RKO (cell line): ENCODE results near the gene P4HA2.
A peak's percentile ranks its signal among the peaks of the same experiment; 100 is the strongest.
"Not testable (repeated sequence)": the region's sequence is repeated elsewhere in the genome, so short reads cannot be mapped to it uniquely, and the experiment has no call there.

Experiments used
- DNase-seq: peaks from one replicate; pipeline ENCODE4 v3.0.0-alpha.2; 2016; ENCODE audit warnings: low spot score

The P4HA2 gene

DNA sequence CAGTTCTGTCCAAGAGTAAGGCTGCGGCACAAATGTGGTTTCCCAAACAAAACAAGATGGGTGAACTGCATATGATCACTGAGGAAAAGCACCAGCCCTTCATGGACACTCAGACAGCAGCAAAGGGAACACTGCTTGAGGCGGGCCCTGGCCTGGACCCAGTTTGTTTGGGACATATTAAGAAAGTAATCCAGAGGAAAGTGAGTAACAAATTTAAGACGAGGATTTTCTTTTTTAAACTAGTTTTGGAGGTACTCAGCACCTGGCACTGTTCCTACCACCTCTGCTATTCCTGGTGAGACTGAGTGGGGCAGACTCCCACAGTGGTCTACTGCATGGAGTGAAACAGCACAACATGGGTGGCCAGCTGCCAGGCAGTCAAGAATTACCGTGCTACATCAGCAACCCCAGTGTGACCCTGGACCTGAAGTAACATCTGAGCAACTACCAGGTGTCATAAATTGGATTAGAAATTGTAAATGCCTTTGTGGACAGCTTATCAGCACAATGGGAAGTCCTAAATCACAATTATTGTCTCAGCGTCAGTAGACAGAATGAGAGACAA is 28.5 kb downstream of the P4HA2 start:
- no peak for DNase-seq

DNA sequence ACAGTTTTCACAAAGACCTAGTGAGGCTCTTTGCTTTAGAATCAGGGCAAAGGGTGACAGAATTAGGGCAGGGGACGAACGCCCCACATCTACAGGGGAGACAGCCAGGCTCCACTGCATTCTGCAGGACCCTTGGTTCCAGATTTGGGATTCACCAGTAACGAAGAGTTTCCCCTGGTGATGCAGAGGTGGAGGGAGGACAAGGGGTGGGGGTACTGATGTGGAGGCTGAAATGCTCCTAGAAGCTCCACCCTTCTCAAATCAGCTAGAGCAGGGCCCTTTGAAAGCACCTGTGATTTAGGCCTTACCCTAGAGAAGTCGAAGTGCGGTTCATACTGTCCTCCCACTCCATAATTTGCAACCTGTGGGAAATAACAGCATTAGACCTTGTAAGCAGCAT is 29.1 kb downstream of the P4HA2 start:
- no peak for DNase-seq

DNA sequence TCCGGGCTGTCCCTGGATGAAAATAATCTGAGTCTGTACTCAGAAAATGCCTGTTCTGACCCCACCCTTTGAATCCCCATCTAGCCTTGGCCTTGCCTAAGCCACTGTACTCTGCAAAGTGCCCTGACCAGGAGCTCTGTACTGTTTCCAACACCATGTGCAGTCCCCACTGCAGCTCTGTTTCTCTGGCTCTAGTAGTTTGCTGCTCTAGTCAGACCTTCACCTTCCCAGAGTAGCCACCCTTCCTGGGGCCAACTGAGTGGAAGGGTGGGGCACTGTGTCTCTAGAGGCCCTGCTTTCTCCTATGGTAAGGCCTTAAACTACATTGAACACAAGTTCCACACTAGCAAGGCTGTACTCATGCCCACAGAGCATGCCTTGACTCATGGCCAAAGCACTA is 31.9 kb downstream of the P4HA2 start:
- no peak for DNase-seq

DNA sequence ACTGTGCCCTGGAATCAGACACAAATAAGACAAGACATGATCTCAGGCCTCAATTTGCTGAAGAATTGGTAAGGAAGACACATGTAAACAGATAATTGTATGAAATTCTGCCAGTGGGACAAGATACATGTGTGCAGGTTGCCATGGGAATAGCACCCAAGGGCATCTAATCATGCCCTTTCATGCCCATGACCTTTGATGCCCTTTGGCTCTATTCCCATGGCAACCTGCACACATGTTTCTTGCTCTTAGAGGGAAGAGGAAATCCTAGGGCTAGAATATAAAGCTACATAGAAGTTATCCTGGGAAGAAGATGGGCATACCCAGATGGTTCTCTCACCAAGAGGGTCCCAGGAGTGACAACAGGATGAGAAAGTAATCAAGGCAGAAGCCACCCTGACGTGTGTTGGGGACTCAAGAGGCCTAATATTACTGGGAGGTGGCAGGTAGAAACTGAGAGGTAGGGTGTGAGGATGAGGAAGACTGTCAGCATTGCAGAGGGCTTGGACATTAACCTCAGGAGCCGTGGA is 34.4 kb downstream of the P4HA2 start:
- DNase-seq, result no peak

DNA sequence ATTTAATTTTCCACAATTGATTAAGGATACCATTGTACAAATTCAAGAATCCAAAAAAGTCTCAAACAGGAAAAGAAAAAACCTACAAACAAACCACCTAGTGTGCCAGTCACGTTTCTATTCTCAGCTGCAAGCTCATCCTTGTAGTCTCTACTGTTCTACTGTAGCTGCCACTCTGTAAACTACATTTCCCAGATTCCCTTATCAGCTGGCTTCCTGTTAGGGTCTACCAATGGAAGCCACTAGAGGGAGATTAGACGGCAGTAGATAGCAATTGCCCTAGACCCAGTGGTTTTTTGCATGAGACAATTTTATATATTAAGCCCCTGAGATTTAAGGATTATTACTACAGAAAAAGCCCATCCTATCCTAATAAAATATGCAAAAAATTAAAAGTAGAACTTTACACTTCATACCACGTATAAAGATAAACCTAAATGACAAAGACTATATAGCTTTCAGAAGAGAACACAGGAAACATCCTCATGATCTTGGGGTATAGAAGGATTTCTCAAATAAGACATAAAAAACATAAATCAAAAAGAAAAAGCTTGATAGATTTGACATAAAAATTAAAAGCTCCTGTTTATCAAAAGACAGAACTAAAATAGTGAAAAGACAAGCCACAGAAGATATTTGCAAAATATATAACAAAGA is 37.4 kb downstream of the P4HA2 start:
- DNase-seq, result peak; percentile 91

DNA sequence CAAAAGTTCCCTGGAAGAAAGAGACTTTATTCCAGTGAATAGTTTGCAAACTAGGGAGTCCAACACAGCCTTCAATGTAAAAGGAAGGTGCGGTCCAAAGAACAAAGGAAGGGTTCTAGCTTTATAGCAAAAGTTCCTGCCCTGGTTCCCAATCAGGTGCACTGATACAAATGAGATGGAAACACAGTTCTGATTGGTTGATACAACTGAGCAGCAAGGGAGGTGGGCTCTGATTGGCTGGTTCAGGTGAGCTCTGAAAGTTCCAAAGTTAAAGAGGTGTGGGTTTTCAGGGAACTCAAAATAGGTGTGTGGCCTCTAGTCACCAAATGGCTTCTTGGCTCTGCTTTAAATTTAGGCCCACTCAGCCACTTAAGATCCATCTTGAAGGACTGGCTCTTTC is 43.1 kb downstream of the P4HA2 start:
- no peak for DNase-seq

DNA sequence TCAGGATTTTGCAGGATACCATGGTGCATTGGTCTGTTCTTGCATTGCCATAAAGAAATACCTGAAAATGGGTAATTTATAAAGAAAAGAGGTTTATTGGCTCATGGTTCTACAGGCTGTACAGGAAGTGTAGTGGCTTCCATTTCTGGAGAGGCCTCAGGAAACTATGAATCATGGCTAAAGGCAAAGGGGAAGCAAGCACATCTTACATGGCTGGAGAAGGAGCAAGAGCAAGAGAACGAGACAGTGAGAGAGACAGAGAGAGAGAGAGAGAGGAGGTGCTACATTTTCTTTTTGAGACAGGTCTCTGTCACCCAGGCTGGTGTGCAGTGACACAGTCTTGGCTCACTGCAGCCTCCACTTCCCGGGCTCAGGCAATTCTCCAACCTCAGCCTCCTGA is 43.9 kb downstream of the P4HA2 start:
- peak; percentile 40 for DNase-seq

DNA sequence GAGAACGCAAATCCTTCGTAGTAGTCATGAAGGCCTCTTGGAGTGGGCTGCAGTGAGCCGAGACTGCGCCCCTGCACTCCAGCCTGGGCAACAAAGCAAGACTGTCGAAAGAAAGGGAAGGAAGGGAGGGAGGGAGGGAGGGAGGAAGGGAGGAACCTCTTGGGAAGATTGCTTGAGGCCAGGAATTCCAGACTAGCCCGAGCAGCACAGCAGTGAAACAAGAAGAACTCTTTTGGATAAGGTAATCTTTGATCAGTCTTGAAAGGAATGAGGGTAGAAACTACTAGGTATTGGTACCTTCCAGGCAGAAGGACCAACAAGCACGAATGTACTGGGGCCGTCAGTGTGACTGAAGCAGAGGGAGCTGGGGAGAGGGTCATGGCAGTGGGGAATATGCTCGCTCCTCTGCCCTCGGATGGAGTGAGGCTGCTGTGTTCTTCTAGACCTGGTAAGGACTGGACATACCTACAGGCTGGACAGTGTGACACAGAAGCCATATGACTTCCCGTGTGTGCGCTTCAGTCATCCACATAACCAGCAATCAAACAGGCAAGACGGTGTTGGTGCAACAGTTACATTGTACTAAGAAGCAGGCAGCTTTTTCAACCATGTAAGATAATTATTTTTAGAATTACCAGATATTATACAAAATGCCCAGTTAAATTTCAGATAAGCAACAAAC is 45.2 kb downstream of the P4HA2 start:
- DNase-seq, result no peak

DNA sequence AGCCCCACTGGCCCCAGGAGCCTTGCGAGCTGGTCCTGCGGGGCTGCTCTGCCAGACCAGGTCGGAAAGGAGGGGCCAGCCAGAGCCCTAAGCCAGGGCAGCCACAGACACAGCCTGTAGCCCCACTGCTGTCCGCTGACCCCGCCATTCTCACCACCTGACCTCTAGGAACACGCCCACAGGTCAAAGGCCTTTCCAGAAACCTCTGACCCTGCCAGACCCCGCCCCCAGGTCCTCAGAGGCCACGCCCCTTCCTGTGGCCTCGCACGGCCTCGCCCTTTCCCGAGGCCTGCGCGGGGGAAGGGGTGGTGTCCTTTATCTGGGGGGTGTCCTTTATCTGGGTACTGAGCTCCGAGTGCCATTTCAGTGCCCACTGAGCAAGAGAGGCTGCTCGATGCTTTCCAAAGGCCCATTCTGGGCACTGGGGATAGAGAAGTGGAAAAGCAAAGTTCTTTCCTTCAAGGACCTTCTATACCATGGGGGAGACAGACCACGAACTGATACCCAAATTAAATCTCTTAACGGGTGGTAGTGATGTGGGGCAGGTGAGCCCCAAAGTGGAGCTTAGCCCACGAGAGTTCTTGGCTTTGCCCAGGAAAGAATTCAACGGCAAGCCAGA is 46.5 kb downstream of the P4HA2 start:
- no peak for DNase-seq

DNA sequence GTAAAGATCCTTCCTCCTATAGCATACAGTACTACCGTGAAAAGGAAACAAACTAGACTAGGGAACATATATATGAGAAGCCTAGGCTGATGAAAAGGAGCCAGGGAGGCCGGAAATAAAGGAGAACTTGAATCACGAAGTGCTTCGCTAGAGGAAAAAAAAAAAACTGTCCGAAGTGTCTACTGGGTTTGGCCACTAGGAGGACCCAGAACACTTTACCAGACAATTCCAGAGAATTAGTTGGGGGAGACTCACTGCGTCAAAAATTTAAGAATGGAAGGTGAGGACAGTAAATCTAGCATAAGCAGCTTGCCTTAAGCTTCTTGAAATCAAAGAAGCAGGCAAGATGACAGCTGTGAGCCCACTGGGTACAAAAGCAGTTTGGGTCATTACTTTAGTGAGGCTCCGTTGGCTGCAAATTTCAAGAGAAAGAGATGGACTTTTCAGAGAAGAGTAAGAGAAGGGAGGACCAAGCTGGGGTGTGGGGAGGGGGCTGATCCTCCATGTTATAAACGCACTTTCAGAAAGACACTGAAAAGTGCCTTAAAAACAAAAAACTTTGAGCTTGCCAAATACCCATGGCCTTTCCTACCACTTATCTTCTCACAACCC is 47.4 kb downstream of the P4HA2 start:
- peak; percentile 74 for DNase-seq

DNA sequence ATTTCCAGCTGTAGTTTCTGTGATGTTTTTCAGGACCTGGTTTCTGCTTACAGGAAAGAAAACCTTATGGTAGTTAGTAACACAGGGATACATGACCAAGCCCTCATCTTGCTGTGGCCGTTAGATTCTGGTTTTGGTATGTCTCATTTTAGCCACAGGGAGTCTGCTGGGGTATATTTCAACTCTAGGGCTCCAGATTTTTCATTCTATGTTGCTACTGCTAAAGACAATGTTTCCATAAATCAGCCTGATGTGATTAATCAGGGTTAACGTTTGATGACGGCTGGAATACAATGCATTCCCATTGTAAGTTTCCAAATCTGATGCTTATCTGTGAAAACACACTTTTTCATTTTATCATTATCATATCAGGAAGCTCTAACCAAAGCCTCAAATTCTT is 48.2 kb downstream of the P4HA2 start:
- no peak for DNase-seq

DNA sequence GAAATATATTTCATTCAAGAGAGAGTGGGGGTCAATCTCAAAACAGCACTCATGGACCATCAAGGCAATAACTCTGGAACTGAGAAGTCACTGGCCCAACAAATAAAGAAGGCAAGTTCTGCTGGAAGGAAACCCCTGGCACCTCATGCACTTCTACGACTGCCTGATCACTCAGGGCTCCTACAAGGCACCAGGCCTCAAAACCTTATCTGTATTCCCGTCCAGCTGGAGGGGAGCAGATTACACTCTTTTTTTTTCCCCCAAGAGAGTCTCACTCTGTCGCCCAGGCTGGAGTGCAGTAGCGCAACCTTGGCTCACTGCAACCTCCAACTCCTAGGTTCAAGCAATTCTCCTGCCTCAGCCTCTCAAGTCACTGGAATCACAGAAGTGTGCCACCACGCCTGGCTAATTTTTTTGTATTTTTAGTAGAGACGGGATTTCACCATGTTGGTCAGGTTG is 49.9 kb downstream of the P4HA2 start:
- no peak for DNase-seq

DNA sequence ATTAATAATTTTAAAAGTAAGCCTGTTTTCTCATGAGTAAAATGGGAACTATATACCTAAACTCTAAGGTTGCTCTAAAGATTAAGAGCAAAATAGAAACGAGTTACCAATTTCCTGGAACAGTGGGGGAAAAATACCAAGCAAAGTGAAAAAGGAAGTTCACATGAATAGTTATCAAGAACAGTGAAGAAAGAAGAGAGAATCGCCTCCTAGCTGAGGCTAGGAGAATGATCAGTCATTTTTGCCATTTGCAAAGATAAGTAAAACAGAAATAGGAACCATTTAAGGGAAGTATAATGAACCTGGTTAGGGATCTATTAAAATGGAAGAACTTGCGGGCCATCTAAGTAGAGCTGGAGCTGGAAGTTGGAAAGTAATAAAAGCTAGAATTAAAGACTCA is 50.7 kb downstream of the P4HA2 start:
- DNase-seq, result no peak

DNA sequence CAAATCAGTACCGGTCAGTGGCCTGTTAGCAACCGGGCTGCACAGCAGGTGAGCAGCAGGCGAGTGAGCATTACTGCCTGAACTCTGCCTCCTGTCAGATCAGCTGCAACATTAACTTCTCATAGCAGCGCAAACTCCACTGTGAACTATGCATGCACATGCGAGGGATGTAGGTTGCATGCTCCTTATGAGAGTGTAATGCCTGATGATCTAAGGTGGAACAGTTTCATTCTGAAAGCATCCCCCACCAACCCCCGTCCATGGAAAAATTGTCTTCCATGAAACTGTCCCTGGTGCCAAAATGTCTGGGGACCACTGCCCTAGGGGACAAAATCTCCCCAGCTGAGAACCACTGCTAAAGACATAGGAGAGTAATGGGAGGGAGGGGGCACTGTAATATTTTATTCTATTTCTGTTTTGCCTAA is 51.1 kb downstream of the P4HA2 start:
- DNase-seq, result no peak

DNA sequence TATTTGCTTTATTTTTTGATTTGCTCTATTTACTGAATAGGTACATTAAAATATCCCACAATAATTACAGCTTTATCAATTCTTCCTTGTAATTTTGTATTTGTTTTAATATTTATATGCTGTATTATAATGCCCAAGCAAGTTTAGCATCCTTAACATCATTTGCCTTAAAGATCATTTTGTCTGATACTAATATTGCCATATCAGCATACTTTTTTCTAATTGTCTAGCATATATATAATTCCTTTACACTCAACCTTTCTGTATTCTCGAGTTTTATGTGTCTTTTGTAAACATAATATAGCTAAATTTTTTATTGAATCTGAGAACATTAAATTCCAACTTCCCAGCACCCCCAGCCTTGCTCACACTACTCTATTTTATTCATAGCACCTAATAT is 64.7 kb downstream of the P4HA2 start:
- DNase-seq, result no peak

DNA sequence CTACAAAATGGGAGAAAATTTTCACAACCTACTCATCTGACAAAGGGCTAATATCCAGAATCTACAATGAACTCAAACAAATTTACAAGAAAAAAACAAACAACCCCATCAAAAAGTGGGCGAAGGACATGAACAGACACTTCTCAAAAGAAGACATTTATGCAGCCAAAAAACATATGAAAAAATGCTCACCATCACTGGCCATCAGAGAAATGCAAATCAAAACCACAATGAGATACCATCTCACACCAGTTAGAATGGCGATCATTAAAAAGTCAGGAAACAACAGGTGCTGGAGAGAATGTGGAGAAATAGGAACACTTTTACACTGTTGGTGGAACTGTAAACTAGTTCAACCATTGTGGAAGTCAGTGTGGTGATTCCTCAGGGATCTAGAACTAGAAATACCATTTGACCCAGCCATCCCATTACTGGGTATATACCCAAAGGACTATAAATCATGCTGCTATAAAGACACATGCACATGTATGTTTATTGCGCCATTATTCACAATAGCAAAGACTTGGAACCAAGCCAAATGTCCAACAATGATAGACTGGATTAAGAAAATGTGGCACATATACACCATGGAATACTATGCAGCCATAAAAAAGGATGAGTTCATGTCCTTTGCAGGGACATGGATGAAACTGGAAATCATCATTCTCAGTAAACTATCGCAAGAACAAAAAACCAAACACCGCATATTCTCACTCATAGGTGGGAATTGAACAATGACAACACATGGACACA is 65.9 kb downstream of the P4HA2 start:
- DNase-seq, result not testable (repeated sequence)

DNA sequence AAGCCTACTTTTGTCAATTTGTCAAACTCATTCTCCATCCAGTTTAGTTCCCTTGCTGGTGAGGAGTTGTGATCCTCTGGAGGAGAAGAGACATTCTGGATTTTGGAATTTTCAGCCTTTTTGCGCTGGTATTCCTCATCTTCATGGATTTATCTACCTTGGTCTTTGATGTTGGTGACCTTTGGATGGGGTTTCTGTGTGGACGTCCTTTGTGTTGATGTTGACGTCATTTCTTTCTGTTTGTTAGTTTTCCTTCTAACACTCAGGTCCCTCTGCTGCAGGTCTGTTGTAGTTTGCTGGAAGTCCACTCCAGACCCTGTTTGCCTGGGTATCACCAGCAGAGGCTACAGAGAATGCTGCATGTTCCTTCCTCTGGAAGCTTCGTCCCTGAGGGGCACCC is 71.2 kb downstream of the P4HA2 start:
- no peak for DNase-seq

DNA sequence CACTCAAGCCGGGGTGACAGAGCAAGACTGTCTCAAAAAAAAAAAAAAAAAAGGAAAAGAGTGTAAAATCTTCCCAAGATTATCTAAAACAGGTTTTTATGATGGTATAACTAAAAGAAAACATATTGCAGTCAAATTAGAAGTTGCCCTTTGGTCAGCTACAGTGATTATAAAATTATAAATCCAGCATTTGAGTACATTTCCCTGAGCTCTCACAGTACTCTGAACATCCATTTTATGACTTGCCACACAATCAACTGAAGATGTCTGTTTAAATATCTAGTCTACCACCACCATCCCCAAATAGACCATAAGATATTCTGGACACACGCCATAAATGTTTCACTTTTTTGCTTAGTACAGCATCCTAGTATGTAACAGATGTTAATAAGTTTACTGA is 77.1 kb downstream of the P4HA2 start:
- DNase-seq, result no peak

DNA sequence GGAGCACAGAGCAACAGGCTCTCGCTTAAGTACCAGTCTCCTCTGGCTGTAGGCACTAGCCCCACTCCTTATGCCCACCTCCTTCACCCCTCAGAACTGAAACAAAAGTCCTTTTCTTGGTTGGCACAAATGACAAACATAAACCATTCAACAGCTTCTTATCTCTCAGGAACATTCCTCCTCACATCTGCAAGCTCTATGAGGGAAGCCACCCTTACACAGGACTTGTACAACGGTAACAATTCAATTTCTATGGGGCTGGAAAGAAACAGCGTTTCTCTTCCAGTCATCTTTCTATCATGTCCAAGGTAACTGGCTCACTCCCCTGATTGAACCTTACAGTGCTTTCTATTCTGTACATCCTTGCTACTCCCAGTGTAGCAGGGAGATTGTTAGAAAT is 80.0 kb downstream of the P4HA2 start:
- no peak for DNase-seq

DNA sequence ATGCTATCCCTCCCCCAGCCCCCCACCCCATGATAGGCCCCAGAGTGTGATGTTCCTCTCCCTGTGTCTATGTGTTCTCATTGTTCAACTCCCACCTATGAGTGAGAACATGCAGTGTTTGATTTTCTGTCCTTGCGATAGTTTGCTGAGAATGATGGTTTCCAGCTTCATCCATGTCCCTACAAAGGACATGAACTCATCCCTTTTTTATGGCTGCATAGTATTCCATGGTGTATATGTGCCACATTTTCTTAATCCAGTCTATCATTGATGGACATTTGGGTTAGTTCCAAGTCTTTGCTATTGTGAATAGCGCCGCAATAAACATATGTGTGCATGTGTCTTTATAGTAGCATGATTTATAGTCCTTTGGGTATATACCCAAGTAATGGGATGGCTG is 82.3 kb downstream of the P4HA2 start:
- not testable (repeated sequence) for DNase-seq

DNA sequence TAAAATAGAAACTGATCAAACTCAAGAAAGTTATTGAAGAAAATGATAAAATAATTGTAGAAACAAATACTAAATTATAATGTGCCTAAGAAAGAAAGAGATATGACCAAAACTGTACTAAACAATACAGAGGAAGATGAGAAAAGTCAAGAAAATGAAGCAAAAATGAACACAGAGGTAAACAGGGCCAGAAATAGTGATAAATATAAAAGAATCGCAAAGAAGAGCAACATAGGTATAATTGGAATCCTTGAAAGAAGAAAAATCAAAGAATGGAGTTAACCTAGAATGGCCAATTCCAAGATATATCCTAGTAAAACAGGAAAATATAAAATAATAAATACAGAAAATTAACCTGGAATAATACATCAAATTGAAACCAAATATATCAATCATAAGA is 84.5 kb downstream of the P4HA2 start:
- no peak for DNase-seq

DNA sequence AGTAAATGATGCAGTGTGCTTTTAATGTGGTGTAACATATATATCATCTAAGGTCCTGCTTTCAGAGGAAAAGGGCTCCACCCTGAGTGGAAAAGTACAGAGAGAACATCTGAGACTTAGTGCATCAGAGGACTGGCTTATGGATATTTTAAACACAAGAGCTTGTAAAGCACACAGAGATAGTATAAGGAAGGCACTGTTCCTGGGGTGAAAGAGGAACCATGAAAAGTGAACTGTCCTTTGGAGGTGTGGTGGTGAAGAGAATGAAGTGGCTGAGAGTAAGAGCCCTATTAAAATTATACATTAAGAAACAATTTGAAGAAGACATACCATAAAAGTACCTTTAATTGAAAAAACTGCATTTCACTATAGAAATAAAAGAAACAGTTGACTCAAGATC is 85.2 kb downstream of the P4HA2 start:
- no peak for DNase-seq
